K562 (cell line): ENCODE measurements around the gene ACOX2. TPM values are rescaled to one million over a fixed set of nuclear protein-coding genes. Genes with fewer than 3 reads are reported as not detected.

Experiments
- polyA plus RNA-seq, 8 experiments: library from polyadenylated mRNA; depleted of rRNA in 4 of 8; stranded (reverse) in 5 of 8; unstranded in 3 of 8; fragments of >200 nt; fragmentation: Nextera tagmentation in 2 of 8; fragmentation: Illumina TruSeq in 1 of 8; extraction: Ambion mirVana in 2 of 8; extraction: Trizol in 1 of 8; gene quantifications; 2 replicates each; pipeline versions ENCODE4 v1.2.1 to v1.2.3, GENCODE V29; 2011 to 2014; ENCODE audit warnings: inconsistent platforms in 1 of 8, missing spikeins in 1 of 8
- total RNA-seq, 7 experiments: library from RNA; depleted of rRNA in 6 of 7; stranded (reverse); fragments of >200 nt in 6 of 7; fragmentation: Illumina TruSeq in 2 of 7; extraction: Trizol in 2 of 7; gene quantifications; 2 replicates each; pipeline versions ENCODE4 v1.2.1 to v1.2.3, GENCODE V29; 2011 to 2021; ENCODE audit warnings: low replicate concordance in 1 of 7
- TF ChIP-seq, protein P1 (sequence below): fragments of 200-600 bp; sonication (generic); IDR thresholded peaks from one replicate; pipeline ENCODE4 v1.6.1; 2012; ENCODE audit warnings: mild to moderate bottlenecking, low read depth, low read length, inconsistent platforms
- TF ChIP-seq, protein P2 (sequence below), 2 experiments: fragments of 450-650 bp; IDR thresholded peaks; 2 replicates each; pipeline ENCODE4 v1.6.1; 2018; ENCODE audit warnings: mild to moderate bottlenecking in 2 of 2, low read depth in 1 of 2; ENCODE audit not compliant: partially characterized antibody in 2 of 2

The ACOX2 gene
- total and polyA plus RNA-seq, 9 of the 15 experiments (the other 6 are each of a cell fraction or from before 2014, with no cell fraction given), result 0.15 TPM; not detected in 8

DNA sequence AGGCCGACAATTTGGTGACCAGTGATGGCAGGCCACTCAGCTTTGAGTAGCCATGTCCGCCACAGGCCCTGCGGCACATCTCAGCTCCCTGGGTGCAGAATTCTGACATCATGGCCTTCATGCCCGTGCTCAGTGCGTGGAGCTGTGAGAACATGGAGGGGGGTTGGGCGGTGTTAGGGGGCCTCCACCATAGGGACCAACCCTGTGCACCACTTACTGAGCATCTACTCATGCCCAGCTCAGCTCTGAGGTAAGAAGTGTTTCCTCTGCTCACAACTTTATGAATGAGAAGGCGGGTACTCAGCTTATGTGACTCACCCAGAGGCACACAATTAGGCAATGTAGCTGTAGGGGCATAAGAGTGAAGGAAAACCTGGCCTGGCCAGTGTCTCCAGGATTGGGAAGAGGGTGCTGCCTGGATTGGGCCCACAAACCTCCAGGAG is 10.5 kb downstream of the ACOX2 start (continued):
- TF ChIP-seq, protein P1, sequence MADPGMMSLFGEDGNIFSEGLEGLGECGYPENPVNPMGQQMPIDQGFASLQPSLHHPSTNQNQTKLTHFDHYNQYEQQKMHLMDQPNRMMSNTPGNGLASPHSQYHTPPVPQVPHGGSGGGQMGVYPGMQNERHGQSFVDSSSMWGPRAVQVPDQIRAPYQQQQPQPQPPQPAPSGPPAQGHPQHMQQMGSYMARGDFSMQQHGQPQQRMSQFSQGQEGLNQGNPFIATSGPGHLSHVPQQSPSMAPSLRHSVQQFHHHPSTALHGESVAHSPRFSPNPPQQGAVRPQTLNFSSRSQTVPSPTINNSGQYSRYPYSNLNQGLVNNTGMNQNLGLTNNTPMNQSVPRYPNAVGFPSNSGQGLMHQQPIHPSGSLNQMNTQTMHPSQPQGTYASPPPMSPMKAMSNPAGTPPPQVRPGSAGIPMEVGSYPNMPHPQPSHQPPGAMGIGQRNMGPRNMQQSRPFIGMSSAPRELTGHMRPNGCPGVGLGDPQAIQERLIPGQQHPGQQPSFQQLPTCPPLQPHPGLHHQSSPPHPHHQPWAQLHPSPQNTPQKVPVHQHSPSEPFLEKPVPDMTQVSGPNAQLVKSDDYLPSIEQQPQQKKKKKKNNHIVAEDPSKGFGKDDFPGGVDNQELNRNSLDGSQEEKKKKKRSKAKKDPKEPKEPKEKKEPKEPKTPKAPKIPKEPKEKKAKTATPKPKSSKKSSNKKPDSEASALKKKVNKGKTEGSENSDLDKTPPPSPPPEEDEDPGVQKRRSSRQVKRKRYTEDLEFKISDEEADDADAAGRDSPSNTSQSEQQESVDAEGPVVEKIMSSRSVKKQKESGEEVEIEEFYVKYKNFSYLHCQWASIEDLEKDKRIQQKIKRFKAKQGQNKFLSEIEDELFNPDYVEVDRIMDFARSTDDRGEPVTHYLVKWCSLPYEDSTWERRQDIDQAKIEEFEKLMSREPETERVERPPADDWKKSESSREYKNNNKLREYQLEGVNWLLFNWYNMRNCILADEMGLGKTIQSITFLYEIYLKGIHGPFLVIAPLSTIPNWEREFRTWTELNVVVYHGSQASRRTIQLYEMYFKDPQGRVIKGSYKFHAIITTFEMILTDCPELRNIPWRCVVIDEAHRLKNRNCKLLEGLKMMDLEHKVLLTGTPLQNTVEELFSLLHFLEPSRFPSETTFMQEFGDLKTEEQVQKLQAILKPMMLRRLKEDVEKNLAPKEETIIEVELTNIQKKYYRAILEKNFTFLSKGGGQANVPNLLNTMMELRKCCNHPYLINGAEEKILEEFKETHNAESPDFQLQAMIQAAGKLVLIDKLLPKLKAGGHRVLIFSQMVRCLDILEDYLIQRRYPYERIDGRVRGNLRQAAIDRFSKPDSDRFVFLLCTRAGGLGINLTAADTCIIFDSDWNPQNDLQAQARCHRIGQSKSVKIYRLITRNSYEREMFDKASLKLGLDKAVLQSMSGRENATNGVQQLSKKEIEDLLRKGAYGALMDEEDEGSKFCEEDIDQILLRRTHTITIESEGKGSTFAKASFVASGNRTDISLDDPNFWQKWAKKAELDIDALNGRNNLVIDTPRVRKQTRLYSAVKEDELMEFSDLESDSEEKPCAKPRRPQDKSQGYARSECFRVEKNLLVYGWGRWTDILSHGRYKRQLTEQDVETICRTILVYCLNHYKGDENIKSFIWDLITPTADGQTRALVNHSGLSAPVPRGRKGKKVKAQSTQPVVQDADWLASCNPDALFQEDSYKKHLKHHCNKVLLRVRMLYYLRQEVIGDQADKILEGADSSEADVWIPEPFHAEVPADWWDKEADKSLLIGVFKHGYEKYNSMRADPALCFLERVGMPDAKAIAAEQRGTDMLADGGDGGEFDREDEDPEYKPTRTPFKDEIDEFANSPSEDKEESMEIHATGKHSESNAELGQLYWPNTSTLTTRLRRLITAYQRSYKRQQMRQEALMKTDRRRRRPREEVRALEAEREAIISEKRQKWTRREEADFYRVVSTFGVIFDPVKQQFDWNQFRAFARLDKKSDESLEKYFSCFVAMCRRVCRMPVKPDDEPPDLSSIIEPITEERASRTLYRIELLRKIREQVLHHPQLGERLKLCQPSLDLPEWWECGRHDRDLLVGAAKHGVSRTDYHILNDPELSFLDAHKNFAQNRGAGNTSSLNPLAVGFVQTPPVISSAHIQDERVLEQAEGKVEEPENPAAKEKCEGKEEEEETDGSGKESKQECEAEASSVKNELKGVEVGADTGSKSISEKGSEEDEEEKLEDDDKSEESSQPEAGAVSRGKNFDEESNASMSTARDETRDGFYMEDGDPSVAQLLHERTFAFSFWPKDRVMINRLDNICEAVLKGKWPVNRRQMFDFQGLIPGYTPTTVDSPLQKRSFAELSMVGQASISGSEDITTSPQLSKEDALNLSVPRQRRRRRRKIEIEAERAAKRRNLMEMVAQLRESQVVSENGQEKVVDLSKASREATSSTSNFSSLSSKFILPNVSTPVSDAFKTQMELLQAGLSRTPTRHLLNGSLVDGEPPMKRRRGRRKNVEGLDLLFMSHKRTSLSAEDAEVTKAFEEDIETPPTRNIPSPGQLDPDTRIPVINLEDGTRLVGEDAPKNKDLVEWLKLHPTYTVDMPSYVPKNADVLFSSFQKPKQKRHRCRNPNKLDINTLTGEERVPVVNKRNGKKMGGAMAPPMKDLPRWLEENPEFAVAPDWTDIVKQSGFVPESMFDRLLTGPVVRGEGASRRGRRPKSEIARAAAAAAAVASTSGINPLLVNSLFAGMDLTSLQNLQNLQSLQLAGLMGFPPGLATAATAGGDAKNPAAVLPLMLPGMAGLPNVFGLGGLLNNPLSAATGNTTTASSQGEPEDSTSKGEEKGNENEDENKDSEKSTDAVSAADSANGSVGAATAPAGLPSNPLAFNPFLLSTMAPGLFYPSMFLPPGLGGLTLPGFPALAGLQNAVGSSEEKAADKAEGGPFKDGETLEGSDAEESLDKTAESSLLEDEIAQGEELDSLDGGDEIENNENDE, result no peak
- TF ChIP-seq, protein P2, sequence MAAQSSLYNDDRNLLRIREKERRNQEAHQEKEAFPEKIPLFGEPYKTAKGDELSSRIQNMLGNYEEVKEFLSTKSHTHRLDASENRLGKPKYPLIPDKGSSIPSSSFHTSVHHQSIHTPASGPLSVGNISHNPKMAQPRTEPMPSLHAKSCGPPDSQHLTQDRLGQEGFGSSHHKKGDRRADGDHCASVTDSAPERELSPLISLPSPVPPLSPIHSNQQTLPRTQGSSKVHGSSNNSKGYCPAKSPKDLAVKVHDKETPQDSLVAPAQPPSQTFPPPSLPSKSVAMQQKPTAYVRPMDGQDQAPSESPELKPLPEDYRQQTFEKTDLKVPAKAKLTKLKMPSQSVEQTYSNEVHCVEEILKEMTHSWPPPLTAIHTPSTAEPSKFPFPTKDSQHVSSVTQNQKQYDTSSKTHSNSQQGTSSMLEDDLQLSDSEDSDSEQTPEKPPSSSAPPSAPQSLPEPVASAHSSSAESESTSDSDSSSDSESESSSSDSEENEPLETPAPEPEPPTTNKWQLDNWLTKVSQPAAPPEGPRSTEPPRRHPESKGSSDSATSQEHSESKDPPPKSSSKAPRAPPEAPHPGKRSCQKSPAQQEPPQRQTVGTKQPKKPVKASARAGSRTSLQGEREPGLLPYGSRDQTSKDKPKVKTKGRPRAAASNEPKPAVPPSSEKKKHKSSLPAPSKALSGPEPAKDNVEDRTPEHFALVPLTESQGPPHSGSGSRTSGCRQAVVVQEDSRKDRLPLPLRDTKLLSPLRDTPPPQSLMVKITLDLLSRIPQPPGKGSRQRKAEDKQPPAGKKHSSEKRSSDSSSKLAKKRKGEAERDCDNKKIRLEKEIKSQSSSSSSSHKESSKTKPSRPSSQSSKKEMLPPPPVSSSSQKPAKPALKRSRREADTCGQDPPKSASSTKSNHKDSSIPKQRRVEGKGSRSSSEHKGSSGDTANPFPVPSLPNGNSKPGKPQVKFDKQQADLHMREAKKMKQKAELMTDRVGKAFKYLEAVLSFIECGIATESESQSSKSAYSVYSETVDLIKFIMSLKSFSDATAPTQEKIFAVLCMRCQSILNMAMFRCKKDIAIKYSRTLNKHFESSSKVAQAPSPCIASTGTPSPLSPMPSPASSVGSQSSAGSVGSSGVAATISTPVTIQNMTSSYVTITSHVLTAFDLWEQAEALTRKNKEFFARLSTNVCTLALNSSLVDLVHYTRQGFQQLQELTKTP (IDR thresholded peaks at IDR 0.05; ENCODE audit: low read depth in 1 of 2, partially characterized antibody in 2 of 2), result no peak
